Ascending aorta (tissue), 2 donors: ENCODE results near the gene LARGE1. TPM values are rescaled to one million over a fixed set of nuclear protein-coding genes. Genes with fewer than 3 reads are reported as not detected.

Experiments used
- DNase-seq, 2 donors: peaks; one replicate each; pipeline ENCODE4 v3.0.0-alpha.2; 2019; ENCODE audit warnings: low spot score in 2 of 2
- H3K27ac ChIP-seq, 2 donors: fragments of 200-600 bp; sonication (generic); one replicate each; pipeline ENCODE4 v1.5.1; 2016 to 2017; ENCODE audit warnings: mild to moderate bottlenecking in 1 of 2
- H3K27me3 ChIP-seq: fragments of 200-600 bp; sonication (generic); one replicate; pipeline ENCODE4 v1.5.1; 2017
- H3K36me3 ChIP-seq, 2 donors: fragments of 200-600 bp; sonication (generic); one replicate each; pipeline ENCODE4 v1.5.1; 2016
- H3K4me1 ChIP-seq, 2 donors: fragments of 200-600 bp; sonication (generic); one replicate each; pipeline ENCODE4 v1.5.1; 2016 to 2017; ENCODE audit warnings: mild to moderate bottlenecking in 1 of 2
- H3K4me3 ChIP-seq, 2 donors: fragments of 200-600 bp; sonication (generic); one replicate each; pipeline ENCODE4 v1.5.1; 2016 to 2017; ENCODE audit warnings: mild to moderate bottlenecking in 1 of 2
- H3K9me3 ChIP-seq, 2 donors: fragments of 200-600 bp; sonication (generic); one replicate each; pipeline ENCODE4 v1.5.1; 2016
- CTCF ChIP-seq, 3 experiments: fragments of 200-600 bp in 2 of 3; fragments of 450-650 bp in 1 of 3; sonication (generic) in 2 of 3; IDR thresholded peaks; one replicate each; pipeline ENCODE4 v1.5.1; 2016 to 2019; ENCODE audit warnings: antibody characterized with exemption in 3 of 3, mild to moderate bottlenecking in 1 of 3, moderate library complexity in 1 of 3
- intact Hi-C: fragments of 100-400 bp; cut with DNase I; formaldehyde crosslinking; loops from one replicate; pipeline ENCODE4 v1.15.1; 2023
- total RNA-seq: library from RNA; depleted of rRNA; stranded (reverse); fragments of >200 nt; gene quantifications from one replicate; pipeline ENCODE4 v1.1.0, GENCODE V29; 2016

Gene LARGE1
- total RNA-seq, 1 donor from 2014 or later, result 40.6 TPM

DNA sequence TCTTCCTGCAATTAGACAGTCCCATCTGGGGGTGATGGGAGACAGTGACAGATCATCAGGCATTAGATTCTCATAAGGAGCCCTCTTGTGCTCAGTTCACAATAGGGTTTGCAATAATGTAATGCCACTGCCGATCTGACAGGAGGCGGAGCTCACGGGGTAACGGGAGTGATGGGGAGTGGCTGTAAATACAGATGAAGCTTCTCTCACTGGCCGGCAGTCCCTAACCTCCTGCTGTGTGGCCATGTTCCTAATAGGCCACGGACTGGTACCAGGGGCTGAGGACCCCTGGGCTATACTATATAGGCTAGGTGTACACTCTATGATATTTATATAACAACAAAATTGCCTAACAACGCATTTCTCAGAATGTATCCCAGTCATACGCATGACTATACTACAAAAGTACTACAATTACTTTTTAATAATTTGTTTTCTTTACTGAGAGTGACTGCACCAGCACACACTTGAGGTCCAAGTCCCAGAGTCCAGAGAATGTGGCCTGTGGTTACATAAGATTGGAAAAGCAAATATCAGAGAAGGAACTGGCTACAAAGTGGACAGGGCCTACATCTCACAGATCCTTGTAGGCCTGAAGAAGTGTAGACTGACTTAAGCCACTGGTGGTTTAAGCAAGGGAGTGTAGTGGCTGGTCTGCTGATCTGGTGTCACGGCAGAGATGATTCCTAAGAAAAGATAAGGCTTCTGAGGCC, 200.0 kb downstream of the LARGE1 start:
- DNase-seq, result no peak
- TF ChIP-seq CTCF (IDR thresholded peaks at IDR 0.05), result no peak
- H3K36me3 ChIP-seq, result no peaks in the 10 kb centered on the region
- H3K4me3 ChIP-seq, result no peak overlapping the region
- H3K27me3 ChIP-seq, result no peaks in the 10 kb centered on the region
- no peak overlapping the region for H3K27ac ChIP-seq
- H3K4me1 ChIP-seq, result peaks cover 0 to 1% of the 10 kb centered on the region in 2 donors
- H3K9me3 ChIP-seq, result no peaks in the 10 kb centered on the region
- intact Hi-C loops, result loop anchor here (10.0 kb wide), 1 partner anchor 124 kb away; no protein-coding TSS in a partner anchor

DNA sequence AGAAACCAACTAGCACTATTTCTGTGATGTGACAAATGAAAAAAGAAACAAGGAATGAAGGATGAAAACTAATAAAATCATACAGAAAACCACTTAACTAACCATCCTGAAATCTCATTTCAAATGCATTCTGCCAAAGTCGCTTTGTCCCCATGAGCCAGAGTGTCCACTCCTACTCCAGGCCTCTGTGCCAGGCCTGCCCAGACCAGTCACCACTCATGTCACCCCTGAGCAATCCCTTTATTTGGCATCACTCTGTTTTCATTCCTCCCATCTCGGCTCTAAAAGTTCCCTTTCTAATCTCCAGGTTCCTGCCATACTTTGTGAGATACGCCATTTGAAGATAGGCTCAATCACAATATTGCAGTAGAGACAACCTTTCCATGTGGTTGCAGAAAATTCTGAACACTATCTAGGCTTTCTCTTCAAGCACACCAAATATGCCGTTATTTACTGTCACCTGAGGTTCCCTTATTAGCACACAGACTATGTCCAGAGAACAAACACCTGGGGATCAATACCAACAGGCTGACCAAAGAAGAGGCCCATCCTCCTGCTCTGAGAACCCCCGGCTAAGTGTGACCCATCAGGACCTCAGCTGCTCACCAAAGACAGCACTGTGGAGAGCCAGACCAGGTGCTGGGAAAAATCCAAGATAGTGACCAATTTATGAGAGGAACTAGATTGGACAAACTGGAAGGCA, 202.4 kb downstream of the LARGE1 start:
- intact Hi-C loops, result no loop called here
- H3K36me3 ChIP-seq, result peaks cover 0 to 3% of the 10 kb centered on the region in 2 donors
- no peak for TF ChIP-seq CTCF (IDR thresholded peaks at IDR 0.05)
- no peaks in the 10 kb centered on the region for H3K4me1 ChIP-seq
- no peak for DNase-seq
- H3K27ac ChIP-seq, result no peak overlapping the region
- no peak overlapping the region for H3K4me3 ChIP-seq
- H3K9me3 ChIP-seq, result peaks cover 0 to 20% of the 10 kb centered on the region in 2 donors
- no peaks in the 10 kb centered on the region for H3K27me3 ChIP-seq

GRCh38 chr22:33715237-33715985, 204.9 kb downstream of the LARGE1 start:
- Histone ChIP-seq H3K4me3 (no peak overlapping the region), H3K27me3 (no peaks in the 10 kb centered on the region)
- intact Hi-C loops, result no loop called here

DNA sequence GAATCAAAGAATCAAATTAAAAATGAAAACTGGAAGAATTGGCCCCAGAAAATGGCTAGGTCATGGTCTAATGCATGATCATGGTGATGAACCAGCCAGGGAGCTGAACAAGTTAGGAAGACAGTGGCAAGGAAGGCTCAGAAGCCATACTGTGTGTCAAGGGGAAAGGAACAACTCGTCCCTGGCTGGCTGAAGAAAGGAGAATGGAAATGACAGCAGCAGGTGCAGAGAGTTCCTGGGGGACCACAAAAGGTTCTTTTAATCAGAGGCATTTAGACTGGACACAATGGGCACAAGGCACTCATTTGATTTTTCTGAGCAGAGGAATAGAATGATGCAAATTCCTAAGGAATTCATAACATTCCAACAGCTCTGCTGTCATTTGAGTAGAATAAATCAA, 209.9 kb downstream of the LARGE1 start:
- Histone ChIP-seq H3K9me3 (peaks cover 0 to 20% of the 10 kb centered on the region in 2 donors), H3K27me3 (no peaks in the 10 kb centered on the region), H3K27ac (no peak overlapping the region), H3K4me3 (no peak overlapping the region), H3K36me3 (peaks cover 0 to 8% of the 10 kb centered on the region in 2 donors), H3K4me1 (no peaks in the 10 kb centered on the region)
- TF ChIP-seq CTCF (IDR thresholded peaks at IDR 0.05), result no peak
- DNase-seq, result no peak
- intact Hi-C loops, result no loop called here

More at GRCh38 chr22:33715237-33715985, 204.9 kb downstream of the LARGE1 start:
- Histone ChIP-seq H3K4me1 (no peaks in the 10 kb centered on the region), H3K27ac (no peak overlapping the region), H3K36me3 (peaks cover 0 to 8% of the 10 kb centered on the region in 2 donors), H3K9me3 (peaks cover 0 to 20% of the 10 kb centered on the region in 2 donors)
- TF ChIP-seq CTCF (IDR thresholded peaks at IDR 0.05), result no peak
- no peak for DNase-seq

- intact Hi-C loops, result no loop called here
- DNase-seq, result no peak
These were observed 212.7 kb downstream of the LARGE1 start for GRCh38 chr22:33707581-33707980.

More at GRCh38 chr22:33707581-33707980, 212.7 kb downstream of the LARGE1 start:
- H3K4me3 ChIP-seq, result no peak overlapping the region
- H3K9me3 ChIP-seq, result peaks cover 0 to 16% of the 10 kb centered on the region in 2 donors
- no peak overlapping the region for H3K27ac ChIP-seq
- H3K36me3 ChIP-seq, result peaks cover 0 to 6% of the 10 kb centered on the region in 2 donors
- no peaks in the 10 kb centered on the region for H3K27me3 ChIP-seq
- H3K4me1 ChIP-seq, result no peaks in the 10 kb centered on the region
- TF ChIP-seq CTCF (IDR thresholded peaks at IDR 0.05), result no peak
